ENCODE measurements around the gene CALHM3. TPM values are rescaled to one million over a fixed set of nuclear protein-coding genes. Genes with fewer than 3 reads are reported as not detected.

CALHM3 gene
- total and polyA plus RNA-seq, 2 of the 13 experiments (the other 11 are each of a cell fraction or from before 2014, with no cell fraction given): not detected

DNA sequence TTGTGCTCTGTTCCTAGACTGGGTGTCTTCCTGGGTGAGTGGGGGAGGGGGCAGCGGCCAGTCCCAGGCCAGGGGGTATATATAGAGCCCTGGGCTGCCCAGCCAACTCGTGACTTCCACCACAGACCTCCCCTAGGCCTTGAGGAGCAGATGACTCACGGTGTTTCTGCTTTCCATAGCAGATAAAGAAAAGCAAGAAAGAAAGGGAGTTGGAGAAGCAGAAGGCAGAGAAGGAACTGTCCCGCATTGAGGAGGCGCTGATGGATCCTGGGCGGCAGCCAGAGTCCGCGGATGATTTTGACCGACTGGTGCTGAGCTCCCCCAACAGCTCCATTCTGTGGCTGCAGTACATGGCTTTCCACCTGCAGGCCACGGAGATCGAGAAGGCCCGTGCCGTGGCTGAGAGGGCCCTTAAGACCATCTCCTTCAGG is 37.0 kb downstream of the CALHM3 start (continued):
- TF ChIP-seq, protein P1, sequence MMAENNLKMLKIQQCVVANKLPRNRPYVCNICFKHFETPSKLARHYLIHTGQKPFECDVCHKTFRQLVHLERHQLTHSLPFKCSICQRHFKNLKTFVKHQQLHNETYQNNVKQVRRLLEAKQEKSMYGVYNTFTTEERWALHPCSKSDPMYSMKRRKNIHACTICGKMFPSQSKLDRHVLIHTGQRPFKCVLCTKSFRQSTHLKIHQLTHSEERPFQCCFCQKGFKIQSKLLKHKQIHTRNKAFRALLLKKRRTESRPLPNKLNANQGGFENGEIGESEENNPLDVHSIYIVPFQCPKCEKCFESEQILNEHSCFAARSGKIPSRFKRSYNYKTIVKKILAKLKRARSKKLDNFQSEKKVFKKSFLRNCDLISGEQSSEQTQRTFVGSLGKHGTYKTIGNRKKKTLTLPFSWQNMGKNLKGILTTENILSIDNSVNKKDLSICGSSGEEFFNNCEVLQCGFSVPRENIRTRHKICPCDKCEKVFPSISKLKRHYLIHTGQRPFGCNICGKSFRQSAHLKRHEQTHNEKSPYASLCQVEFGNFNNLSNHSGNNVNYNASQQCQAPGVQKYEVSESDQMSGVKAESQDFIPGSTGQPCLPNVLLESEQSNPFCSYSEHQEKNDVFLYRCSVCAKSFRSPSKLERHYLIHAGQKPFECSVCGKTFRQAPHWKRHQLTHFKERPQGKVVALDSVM (CRISPR knock-in tag; IDR thresholded peaks at IDR 0.05): no peak
- TF ChIP-seq, protein P2, sequence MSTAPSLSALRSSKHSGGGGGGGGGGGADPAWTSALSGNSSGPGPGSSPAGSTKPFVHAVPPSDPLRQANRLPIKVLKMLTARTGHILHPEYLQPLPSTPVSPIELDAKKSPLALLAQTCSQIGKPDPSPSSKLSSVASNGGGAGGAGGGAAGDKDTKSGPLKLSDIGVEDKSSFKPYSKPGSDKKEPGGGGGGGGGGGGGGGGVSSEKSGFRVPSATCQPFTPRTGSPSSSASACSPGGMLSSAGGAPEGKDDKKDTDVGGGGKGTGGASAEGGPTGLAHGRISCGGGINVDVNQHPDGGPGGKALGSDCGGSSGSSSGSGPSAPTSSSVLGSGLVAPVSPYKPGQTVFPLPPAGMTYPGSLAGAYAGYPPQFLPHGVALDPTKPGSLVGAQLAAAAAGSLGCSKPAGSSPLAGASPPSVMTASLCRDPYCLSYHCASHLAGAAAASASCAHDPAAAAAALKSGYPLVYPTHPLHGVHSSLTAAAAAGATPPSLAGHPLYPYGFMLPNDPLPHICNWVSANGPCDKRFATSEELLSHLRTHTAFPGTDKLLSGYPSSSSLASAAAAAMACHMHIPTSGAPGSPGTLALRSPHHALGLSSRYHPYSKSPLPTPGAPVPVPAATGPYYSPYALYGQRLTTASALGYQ (CRISPR knock-in tag; IDR thresholded peaks at IDR 0.05): no peak
- TF ChIP-seq NFE2 (CRISPR knock-in tag; IDR thresholded peaks at IDR 0.05) (no peak), REL (CRISPR knock-in tag; conservative IDR thresholded peaks at IDR 0.05) (no peak), ZNF468 (CRISPR knock-in tag; IDR thresholded peaks at IDR 0.05) (no peak), NCOA1 (CRISPR knock-in tag; IDR thresholded peaks at IDR 0.05) (no peak), NCOR1 (IDR thresholded peaks at IDR 0.05; ENCODE audit: borderline replicate concordance, low read length) (no peak)
- TF ChIP-seq, protein P3, sequence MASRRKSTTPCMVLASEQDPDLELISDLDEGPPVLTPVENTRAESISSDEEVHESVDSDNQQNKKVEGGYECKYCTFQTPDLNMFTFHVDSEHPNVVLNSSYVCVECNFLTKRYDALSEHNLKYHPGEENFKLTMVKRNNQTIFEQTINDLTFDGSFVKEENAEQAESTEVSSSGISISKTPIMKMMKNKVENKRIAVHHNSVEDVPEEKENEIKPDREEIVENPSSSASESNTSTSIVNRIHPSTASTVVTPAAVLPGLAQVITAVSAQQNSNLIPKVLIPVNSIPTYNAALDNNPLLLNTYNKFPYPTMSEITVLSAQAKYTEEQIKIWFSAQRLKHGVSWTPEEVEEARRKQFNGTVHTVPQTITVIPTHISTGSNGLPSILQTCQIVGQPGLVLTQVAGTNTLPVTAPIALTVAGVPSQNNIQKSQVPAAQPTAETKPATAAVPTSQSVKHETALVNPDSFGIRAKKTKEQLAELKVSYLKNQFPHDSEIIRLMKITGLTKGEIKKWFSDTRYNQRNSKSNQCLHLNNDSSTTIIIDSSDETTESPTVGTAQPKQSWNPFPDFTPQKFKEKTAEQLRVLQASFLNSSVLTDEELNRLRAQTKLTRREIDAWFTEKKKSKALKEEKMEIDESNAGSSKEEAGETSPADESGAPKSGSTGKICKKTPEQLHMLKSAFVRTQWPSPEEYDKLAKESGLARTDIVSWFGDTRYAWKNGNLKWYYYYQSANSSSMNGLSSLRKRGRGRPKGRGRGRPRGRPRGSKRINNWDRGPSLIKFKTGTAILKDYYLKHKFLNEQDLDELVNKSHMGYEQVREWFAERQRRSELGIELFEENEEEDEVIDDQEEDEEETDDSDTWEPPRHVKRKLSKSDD (CRISPR knock-in tag; IDR thresholded peaks at IDR 0.05; ENCODE audit: low read depth): no peak
- TF ChIP-seq, protein P4, sequence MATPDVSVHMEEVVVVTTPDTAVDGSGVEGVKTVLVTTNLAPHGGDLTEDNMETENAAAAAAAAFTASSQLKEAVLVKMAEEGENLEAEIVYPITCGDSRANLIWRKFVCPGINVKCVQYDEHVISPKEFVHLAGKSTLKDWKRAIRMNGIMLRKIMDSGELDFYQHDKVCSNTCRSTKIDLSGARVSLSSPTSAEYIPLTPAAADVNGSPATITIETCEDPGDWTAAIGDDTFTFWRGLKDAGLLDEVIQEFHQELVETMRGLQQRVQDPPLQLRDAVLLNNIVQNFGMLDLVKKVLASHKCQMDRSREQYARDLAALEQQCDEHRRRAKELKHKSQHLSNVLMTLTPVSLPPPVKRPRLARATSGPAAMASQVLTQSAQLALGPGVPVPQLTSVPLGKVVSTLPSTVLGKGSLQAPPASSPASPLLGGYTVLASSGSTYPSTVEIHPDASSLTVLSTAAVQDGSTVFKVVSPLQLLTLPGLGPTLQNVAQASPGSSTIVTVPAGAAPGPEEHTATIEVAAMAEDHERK (CRISPR knock-in tag; IDR thresholded peaks at IDR 0.05; ENCODE audit: low read depth): no peak
